CD4-positive, alpha-beta T cell treated with Interleukin-17A for 1 hour (primary cell): ENCODE measurements around the gene SLC26A11.
"Not testable (repeated sequence)": the region's sequence is repeated elsewhere in the genome, so short reads cannot be mapped to it uniquely, and the experiment has no call there.

ENCODE experiments used
- DNase-seq: peaks from one replicate; pipeline ENCODE4 v3.0.0-alpha.2; 2020

SLC26A11 gene

GRCh38 chr17:80263253-80264204, 43.3 kb downstream of the SLC26A11 start:
- DNase-seq: peak; percentile 91

- DNase-seq: peak; percentile 61
Measured at GRCh38 chr17:80264205-80265075, 44.2 kb downstream of the SLC26A11 start.

- peak; percentile 76 for DNase-seq
Measured at GRCh38 chr17:80265205-80266068, 45.2 kb downstream of the SLC26A11 start.

GRCh38 chr17:80267391-80267790, 47.2 kb downstream of the SLC26A11 start:
- no peak for DNase-seq

GRCh38 chr17:80268427-80268826, 48.2 kb downstream of the SLC26A11 start:
- no peak for DNase-seq

GRCh38 chr17:80269405-80269807, 49.2 kb downstream of the SLC26A11 start:
- DNase-seq: no peak

- DNase-seq: no peak
Measured at GRCh38 chr17:80270104-80270503, 49.9 kb downstream of the SLC26A11 start.

GRCh38 chr17:80270836-80271235, 50.6 kb downstream of the SLC26A11 start:
- peak; percentile 51 for DNase-seq

GRCh38 chr17:80272366-80272765, 52.1 kb downstream of the SLC26A11 start:
- no peak for DNase-seq

- DNase-seq: no peak
Measured at GRCh38 chr17:80274331-80274730, 54.1 kb downstream of the SLC26A11 start.

- DNase-seq: no peak
Measured at GRCh38 chr17:80274871-80275449, 54.7 kb downstream of the SLC26A11 start.

GRCh38 chr17:80275857-80276256, 55.6 kb downstream of the SLC26A11 start:
- DNase-seq: not testable (repeated sequence)

- no peak for DNase-seq
Measured at GRCh38 chr17:80277751-80278671, 57.8 kb downstream of the SLC26A11 start.

GRCh38 chr17:80279895-80280294, 59.7 kb downstream of the SLC26A11 start:
- DNase-seq: no peak

- no peak for DNase-seq
Measured at GRCh38 chr17:80281516-80281915, 61.3 kb downstream of the SLC26A11 start.

- DNase-seq: no peak
Measured at GRCh38 chr17:80283116-80283852, 63.1 kb downstream of the SLC26A11 start.

GRCh38 chr17:80284631-80285030, 64.4 kb downstream of the SLC26A11 start:
- DNase-seq: no peak

GRCh38 chr17:80285237-80285920, 65.2 kb downstream of the SLC26A11 start:
- no peak for DNase-seq

- DNase-seq: no peak
Measured at GRCh38 chr17:80286638-80286960, 66.4 kb downstream of the SLC26A11 start.

GRCh38 chr17:80287038-80287437, 66.8 kb downstream of the SLC26A11 start:
- no peak for DNase-seq
